Measurements from ENCODE around the gene EGLN3. TPM values are rescaled to one million over a fixed set of nuclear protein-coding genes. Genes with fewer than 3 reads are reported as not detected.
"Not testable (repeated sequence)": the region's sequence is repeated elsewhere in the genome, so short reads cannot be mapped to it uniquely, and the experiment has no call there.

Gene EGLN3
- total RNA-seq, 5 donors from 2014 or later (not counting 1 experiment from before 2014, with no cell fraction given) = 3.8 to 15.1 (median 7.6) TPM

- DNase-seq (no peak), ATAC-seq (replicated peaks in 1 of 4) (no peak)
- Mint-ChIP-seq H3K4me3 (no peak overlapping the region), H3K4me1 (no peaks in the 10 kb centered on the region), H3K27me3 (no peaks in the 10 kb centered on the region), H3K36me3 (peaks cover 9% of the 10 kb centered on the region), H3K27ac (no peak overlapping the region), H3K9me3 (peaks cover 0 to 4% (median 0%) of the 10 kb centered on the region in 3 donors)
- no CpG with 5 or more reads among the region's 2 CpGs for WGBS (ENCODE audit: insufficient coverage)
- Histone ChIP-seq H3K9me3 (no peaks in the 10 kb centered on the region), H3K27ac (ENCODE audit: low read length) (no peak overlapping the region), H3K36me3 (ENCODE audit: control insufficient read depth in 2 of 2, extremely low read depth in 1 of 2, insufficient read depth in 1 of 2, low read length in 1 of 2) (no peaks in the 10 kb centered on the region), H3K4me3 (ENCODE audit: control insufficient read depth in 1 of 2, extremely low read depth in 1 of 2, low read length in 1 of 2) (no peak overlapping the region), H3K27me3 (replicated peaks in 1 of 2; ENCODE audit: control insufficient read depth in 2 of 2, extremely low read depth in 1 of 2, insufficient read depth in 2 of 2, low read length in 1 of 2) (no peaks in the 10 kb centered on the region), H3K4me1 (ENCODE audit: control insufficient read depth in 1 of 2, extremely low read depth in 1 of 2, insufficient read depth in 2 of 2, low read length in 2 of 2) (no peaks in the 10 kb centered on the region)
- POLR2A ChIA-PET = no interaction called here
- CTCF ChIA-PET = interaction anchor here in 1 of 2 donors (0.6 kb wide), 1 partner anchor 80 kb away, joined by 3 read pairs; no protein-coding TSS in a partner anchor
These were observed 21.0 kb downstream of the EGLN3 start for GRCh38 chr14:33929799-33930408.

- Mint-ChIP-seq H3K27ac (no peak overlapping the region), H3K4me3 (no peak overlapping the region), H3K4me1 (no peaks in the 10 kb centered on the region), H3K9me3 (peaks cover 0 to 4% (median 0%) of the 10 kb centered on the region in 3 donors), H3K27me3 (no peaks in the 10 kb centered on the region), H3K36me3 (peaks cover 9% of the 10 kb centered on the region)
- ATAC-seq (replicated peaks in 1 of 4) (no peak), DNase-seq (no peak)
- H3K4me3 ChIP-seq (ENCODE audit: control insufficient read depth in 1 of 2, extremely low read depth in 1 of 2, low read length in 1 of 2) = no peak overlapping the region
- ChIA-PET CTCF (no interaction called here), POLR2A (no interaction called here)
- no peaks in the 10 kb centered on the region for H3K27me3 ChIP-seq (replicated peaks in 1 of 2; ENCODE audit: control insufficient read depth in 2 of 2, extremely low read depth in 1 of 2, insufficient read depth in 2 of 2, low read length in 1 of 2)
- H3K4me1 ChIP-seq (ENCODE audit: control insufficient read depth in 1 of 2, extremely low read depth in 1 of 2, insufficient read depth in 2 of 2, low read length in 2 of 2) = no peaks in the 10 kb centered on the region
- no peak overlapping the region for H3K27ac ChIP-seq (ENCODE audit: low read length)
- H3K36me3 ChIP-seq (ENCODE audit: control insufficient read depth in 2 of 2, extremely low read depth in 1 of 2, insufficient read depth in 1 of 2, low read length in 1 of 2) = no peaks in the 10 kb centered on the region
- WGBS (ENCODE audit: insufficient coverage) = 87% methylated on average over 7 of the region's 8 CpGs
- H3K9me3 ChIP-seq = no peaks in the 10 kb centered on the region
These were observed 22.0 kb downstream of the EGLN3 start for GRCh38 chr14:33928895-33929294.

- ATAC-seq (replicated peaks in 1 of 4) (no peak), DNase-seq (no peak)
- Histone ChIP-seq H3K27ac (ENCODE audit: low read length) (no peak overlapping the region), H3K36me3 (ENCODE audit: control insufficient read depth in 2 of 2, extremely low read depth in 1 of 2, insufficient read depth in 1 of 2, low read length in 1 of 2) (no peaks in the 10 kb centered on the region), H3K4me3 (ENCODE audit: control insufficient read depth in 1 of 2, extremely low read depth in 1 of 2, low read length in 1 of 2) (no peak overlapping the region), H3K27me3 (replicated peaks in 1 of 2; ENCODE audit: control insufficient read depth in 2 of 2, extremely low read depth in 1 of 2, insufficient read depth in 2 of 2, low read length in 1 of 2) (no peaks in the 10 kb centered on the region), H3K9me3 (no peaks in the 10 kb centered on the region), H3K4me1 (ENCODE audit: control insufficient read depth in 1 of 2, extremely low read depth in 1 of 2, insufficient read depth in 2 of 2, low read length in 2 of 2) (no peaks in the 10 kb centered on the region)
- Mint-ChIP-seq H3K27me3 (no peaks in the 10 kb centered on the region), H3K4me1 (no peaks in the 10 kb centered on the region), H3K27ac (no peak overlapping the region), H3K9me3 (peaks cover 0 to 4% (median 0%) of the 10 kb centered on the region in 3 donors), H3K4me3 (no peak overlapping the region), H3K36me3 (peaks cover 12% of the 10 kb centered on the region)
- no CpG with 5 or more reads among the region's 4 CpGs for WGBS (ENCODE audit: insufficient coverage)
- ChIA-PET POLR2A (no interaction called here), CTCF (no interaction called here)
These were observed 22.9 kb downstream of the EGLN3 start for GRCh38 chr14:33927944-33928343.

- H3K27ac ChIP-seq (ENCODE audit: low read length); POLR2A ChIA-PET: not testable (repeated sequence)
- no CpG with 5 or more reads among the region's 4 CpGs for WGBS (ENCODE audit: insufficient coverage)
These were observed 23.9 kb downstream of the EGLN3 start for GRCh38 chr14:33926967-33927366.

GRCh38 chr14:33925946-33926345 lies 24.9 kb downstream of the EGLN3 start:
- ATAC-seq (replicated peaks in 1 of 4) (no peak), DNase-seq (no peak)
- H3K36me3 Mint-ChIP-seq = peaks cover 22% of the 10 kb centered on the region
- no peak overlapping the region for H3K27ac Mint-ChIP-seq
- H3K27ac ChIP-seq (ENCODE audit: low read length) = no peak overlapping the region
- no peaks in the 10 kb centered on the region for H3K27me3 ChIP-seq (replicated peaks in 1 of 2; ENCODE audit: control insufficient read depth in 2 of 2, extremely low read depth in 1 of 2, insufficient read depth in 2 of 2, low read length in 1 of 2)
- no peaks in the 10 kb centered on the region for H3K4me1 Mint-ChIP-seq
- H3K9me3 Mint-ChIP-seq = peaks cover 0 to 4% (median 0%) of the 10 kb centered on the region in 3 donors
- no peaks in the 10 kb centered on the region for H3K9me3 ChIP-seq
- H3K4me3 Mint-ChIP-seq = no peak overlapping the region
- CTCF ChIA-PET = no interaction called here
- H3K4me1 ChIP-seq (ENCODE audit: control insufficient read depth in 1 of 2, extremely low read depth in 1 of 2, insufficient read depth in 2 of 2, low read length in 2 of 2) = no peaks in the 10 kb centered on the region
- POLR2A ChIA-PET = no interaction called here
- H3K27me3 Mint-ChIP-seq = no peaks in the 10 kb centered on the region
- no peak overlapping the region for H3K4me3 ChIP-seq (ENCODE audit: control insufficient read depth in 1 of 2, extremely low read depth in 1 of 2, low read length in 1 of 2)
- H3K36me3 ChIP-seq (ENCODE audit: control insufficient read depth in 2 of 2, extremely low read depth in 1 of 2, insufficient read depth in 1 of 2, low read length in 1 of 2) = no peaks in the 10 kb centered on the region

More at GRCh38 chr14:33926967-33927366, 23.9 kb downstream of the EGLN3 start:
- H3K4me1 ChIP-seq (ENCODE audit: control insufficient read depth in 1 of 2, extremely low read depth in 1 of 2, insufficient read depth in 2 of 2, low read length in 2 of 2); ATAC-seq (replicated peaks in 1 of 4); H3K36me3 ChIP-seq (ENCODE audit: control insufficient read depth in 2 of 2, extremely low read depth in 1 of 2, insufficient read depth in 1 of 2, low read length in 1 of 2); H3K4me3 ChIP-seq (ENCODE audit: control insufficient read depth in 1 of 2, extremely low read depth in 1 of 2, low read length in 1 of 2); H3K9me3 Mint-ChIP-seq; H3K4me1 Mint-ChIP-seq; H3K4me3 Mint-ChIP-seq; DNase-seq; H3K27me3 Mint-ChIP-seq; H3K27ac Mint-ChIP-seq; CTCF ChIA-PET; H3K9me3 ChIP-seq; H3K27me3 ChIP-seq (replicated peaks in 1 of 2; ENCODE audit: control insufficient read depth in 2 of 2, extremely low read depth in 1 of 2, insufficient read depth in 2 of 2, low read length in 1 of 2): not testable (repeated sequence)
- H3K36me3 Mint-ChIP-seq = peaks cover 16% of the 10 kb centered on the region

- Histone ChIP-seq H3K4me1 (ENCODE audit: control insufficient read depth in 1 of 2, extremely low read depth in 1 of 2, insufficient read depth in 2 of 2, low read length in 2 of 2) (no peaks in the 10 kb centered on the region), H3K9me3 (no peaks in the 10 kb centered on the region), H3K27me3 (replicated peaks in 1 of 2; ENCODE audit: control insufficient read depth in 2 of 2, extremely low read depth in 1 of 2, insufficient read depth in 2 of 2, low read length in 1 of 2) (no peaks in the 10 kb centered on the region), H3K27ac (ENCODE audit: low read length) (no peak overlapping the region), H3K4me3 (ENCODE audit: control insufficient read depth in 1 of 2, extremely low read depth in 1 of 2, low read length in 1 of 2) (no peak overlapping the region), H3K36me3 (ENCODE audit: control insufficient read depth in 2 of 2, extremely low read depth in 1 of 2, insufficient read depth in 1 of 2, low read length in 1 of 2) (no peaks in the 10 kb centered on the region)
- H3K36me3 Mint-ChIP-seq = peaks cover 22% of the 10 kb centered on the region
- ATAC-seq (replicated peaks in 1 of 4) (no peak), DNase-seq (no peak)
- no peaks in the 10 kb centered on the region for H3K27me3 Mint-ChIP-seq
- no peaks in the 10 kb centered on the region for H3K4me1 Mint-ChIP-seq
- POLR2A ChIA-PET = no interaction called here
- H3K27ac Mint-ChIP-seq = no peak overlapping the region
- peaks cover 0 to 4% (median 0%) of the 10 kb centered on the region in 3 donors for H3K9me3 Mint-ChIP-seq
- CTCF ChIA-PET = no interaction called here
- WGBS (ENCODE audit: insufficient coverage) = 73% methylated on average over 2 of the region's 3 CpGs
- H3K4me3 Mint-ChIP-seq = no peak overlapping the region
These were observed 25.6 kb downstream of the EGLN3 start for GRCh38 chr14:33925235-33925634.
